WTC11 (cell line): ENCODE results near the gene C1QTNF12. TPM values are rescaled to one million over a fixed set of nuclear protein-coding genes. Genes with fewer than 3 reads are reported as not detected.

ENCODE experiments used
- ATAC-seq: fragments of 200-7000 bp; cut with Tn5 transposase; 2 replicates; pipeline ENCODE4 v1.10.0; 2021; ENCODE audit warnings: mild to moderate bottlenecking, moderate library complexity
- CTCF ChIA-PET: fragments of 300-600 bp; sonication (Branson Sonifier 250); formaldehyde crosslinking; loops from one replicate; lab custom pipeline; 2021; ENCODE audit warnings: antibody characterized with exemption; lab: Charles Lee
- POLR2A ChIA-PET: fragments of 350-600 bp; sonication (Branson Sonifier 250); formaldehyde crosslinking; loops from one replicate; lab custom pipeline; 2021; ENCODE audit warnings: antibody characterized with exemption; lab: Charles Lee
- DNase-seq: peaks from one replicate; pipeline ENCODE4 v3.0.0; 2021; ENCODE audit warnings: low spot score
- H3K27ac Mint-ChIP-seq: 2 replicates; pipeline ENCODE4 v1.8.0; 2021; ENCODE audit warnings: mixed read lengths
- H3K27me3 Mint-ChIP-seq: 2 replicates; pipeline ENCODE4 v1.8.0; 2021; ENCODE audit warnings: low read depth, mild to moderate bottlenecking, moderate library complexity, mixed read lengths
- H3K36me3 Mint-ChIP-seq: 2 replicates; pipeline ENCODE4 v1.8.0; 2021; ENCODE audit warnings: mixed read lengths
- H3K4me1 Mint-ChIP-seq: 2 replicates; pipeline ENCODE4 v1.8.0; 2022; ENCODE audit warnings: mixed read lengths
- H3K4me3 Mint-ChIP-seq: 2 replicates; pipeline ENCODE4 v1.8.0; 2021; ENCODE audit warnings: mild to moderate bottlenecking, moderate library complexity, mixed read lengths
- H3K9me3 Mint-ChIP-seq: 2 replicates; pipeline ENCODE4 v1.8.0; 2021; ENCODE audit warnings: mixed read lengths
- ARID4B ChIP-seq: sonication (generic); formaldehyde crosslinking; IDR thresholded peaks from 2 replicates; pipeline ENCODE4 v1.8.0; 2023; ENCODE audit warnings: missing genetic modification reagents, mild to moderate bottlenecking, borderline replicate concordance
- CREM ChIP-seq: sonication (generic); formaldehyde crosslinking; IDR thresholded peaks from 2 replicates; pipeline ENCODE4 v1.8.1; 2022; ENCODE audit warnings: mild to moderate bottlenecking, missing genetic modification reagents, moderate library complexity
- ETV6 ChIP-seq: sonication (generic); formaldehyde crosslinking; IDR thresholded peaks from 2 replicates; pipeline ENCODE4 v1.8.1; 2022; ENCODE audit warnings: mild to moderate bottlenecking, missing genetic modification reagents
- MAX ChIP-seq: sonication (generic); formaldehyde crosslinking; IDR thresholded peaks from 2 replicates; pipeline ENCODE4 v1.8.0; 2022; ENCODE audit warnings: mild to moderate bottlenecking, missing genetic modification reagents
- MYBL2 ChIP-seq: sonication (generic); formaldehyde crosslinking; IDR thresholded peaks from 2 replicates; pipeline ENCODE4 v1.8.1; 2023; ENCODE audit warnings: mild to moderate bottlenecking, moderate library complexity, missing genetic modification reagents
- NFATC4 ChIP-seq: fragments of 250-450 bp; sonication (Bioruptor Pico); IDR thresholded peaks from 2 replicates; pipeline ENCODE4 v1.9.0; 2021; ENCODE audit warnings: mild to moderate bottlenecking
- NFE2L1 ChIP-seq: sonication (generic); formaldehyde crosslinking; IDR thresholded peaks from 2 replicates; pipeline ENCODE4 v1.8.1; 2023; ENCODE audit warnings: missing genetic modification reagents
- SMAD3 ChIP-seq: sonication (generic); formaldehyde crosslinking; IDR thresholded peaks from 2 replicates; pipeline ENCODE4 v1.8.0; 2022; ENCODE audit warnings: missing genetic modification reagents, mild to moderate bottlenecking, borderline replicate concordance
- SOX15 ChIP-seq: fragments of 250-450 bp; sonication (Bioruptor Pico); IDR thresholded peaks from 2 replicates; pipeline ENCODE4 v1.9.0; 2021; ENCODE audit warnings: mild to moderate bottlenecking
- ZBTB21 ChIP-seq: sonication (generic); formaldehyde crosslinking; IDR thresholded peaks from 2 replicates; pipeline ENCODE4 v1.8.1; 2023; ENCODE audit warnings: mild to moderate bottlenecking, missing genetic modification reagents, borderline replicate concordance
- ZNF138 ChIP-seq: sonication (generic); formaldehyde crosslinking; conservative IDR thresholded peaks from 2 replicates; pipeline ENCODE4 v1.8.1; 2022; ENCODE audit warnings: mild to moderate bottlenecking, moderate library complexity, missing genetic modification reagents
- ZNF317 ChIP-seq: sonication (generic); formaldehyde crosslinking; IDR thresholded peaks from 2 replicates; pipeline ENCODE4 v1.8.1; 2023; ENCODE audit warnings: low read depth, mild to moderate bottlenecking, moderate library complexity, missing genetic modification reagents, borderline replicate concordance
- ZNF416 ChIP-seq: fragments of 250-450 bp; sonication (Bioruptor Pico); IDR thresholded peaks from 2 replicates; pipeline ENCODE4 v1.9.0; 2021; ENCODE audit warnings: mild to moderate bottlenecking, inconsistent platforms
- ZNF425 ChIP-seq: fragments of 250-450 bp; sonication (Bioruptor Pico); conservative IDR thresholded peaks from 2 replicates; pipeline ENCODE4 v1.9.0; 2021; ENCODE audit warnings: mild to moderate bottlenecking
- ZNF512 ChIP-seq: sonication (generic); formaldehyde crosslinking; IDR thresholded peaks from 2 replicates; pipeline ENCODE4 v1.8.1; 2022; ENCODE audit warnings: missing genetic modification reagents, borderline replicate concordance
- ZSCAN18 ChIP-seq: fragments of 250-450 bp; sonication (Bioruptor Pico); IDR thresholded peaks from 2 replicates; pipeline ENCODE4 v2.1.2; 2022; ENCODE audit warnings: mild to moderate bottlenecking, moderate library complexity
- total RNA-seq: library from RNA; stranded (reverse); gene quantifications from 3 replicates; pipeline ENCODE4 v1.2.3, GENCODE V29; 2021
- TF ChIP-seq, protein P1 (sequence below): fragments of 250-450 bp; sonication (Bioruptor Pico); IDR thresholded peaks from 2 replicates; pipeline ENCODE4 v1.9.0; 2021; ENCODE audit warnings: moderate library complexity, mild to moderate bottlenecking, inconsistent platforms, borderline replicate concordance
- TF ChIP-seq, protein P2 (sequence below): fragments of 250-450 bp; sonication (Bioruptor Pico); IDR thresholded peaks from 2 replicates; pipeline ENCODE4 v1.8.0; 2021; ENCODE audit warnings: mild to moderate bottlenecking
- TF ChIP-seq, protein P3 (sequence below): sonication (generic); formaldehyde crosslinking; IDR thresholded peaks from 2 replicates; pipeline ENCODE4 v1.8.1; 2023; ENCODE audit warnings: mild to moderate bottlenecking, missing genetic modification reagents, borderline replicate concordance

Gene C1QTNF12
- total RNA-seq, 1 experiment from 2014 or later, result 10.3 TPM

DNA sequence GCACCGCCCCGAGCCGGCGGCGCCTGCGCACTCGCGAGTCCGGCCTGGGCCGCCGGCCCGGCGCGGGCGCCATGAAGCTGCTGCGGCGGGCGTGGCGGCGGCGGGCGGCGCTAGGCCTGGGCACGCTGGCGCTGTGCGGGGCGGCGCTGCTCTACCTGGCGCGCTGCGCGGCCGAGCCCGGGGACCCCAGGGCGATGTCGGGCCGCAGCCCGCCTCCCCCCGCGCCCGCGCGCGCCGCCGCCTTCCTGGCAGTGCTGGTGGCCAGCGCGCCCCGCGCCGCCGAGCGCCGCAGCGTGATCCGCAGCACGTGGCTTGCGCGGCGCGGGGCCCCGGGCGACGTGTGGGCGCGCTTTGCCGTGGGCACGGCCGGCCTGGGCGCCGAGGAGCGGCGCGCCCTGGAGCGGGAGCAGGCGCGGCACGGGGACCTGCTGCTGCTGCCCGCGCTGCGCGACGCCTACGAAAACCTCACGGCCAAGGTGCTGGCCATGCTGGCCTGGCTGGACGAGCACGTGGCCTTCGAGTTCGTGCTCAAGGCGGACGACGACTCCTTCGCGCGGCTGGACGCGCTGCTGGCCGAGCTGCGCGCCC is 14.2 kb downstream of the C1QTNF12 start, which contains the start of gene B3GALT6:
Gene B3GALT6 (plus strand): TSS at position 30 of the 588 bp plus-strand sequence. CDS start 42 bp downstream, at position 72.
- peaks cover 10% of the 10 kb centered on the region for H3K36me3 Mint-ChIP-seq
- ATAC-seq, result no peak
- H3K9me3 Mint-ChIP-seq, result peaks cover 3% of the 10 kb centered on the region; the same call in 1 of the 2 replicates
- peak within 1 kb of the TSS; percentile 90 for H3K4me3 Mint-ChIP-seq
- no peak for DNase-seq
- H3K4me1 Mint-ChIP-seq, result peaks cover 10% of the 10 kb centered on the region
- no peaks in the 10 kb centered on the region for H3K27me3 Mint-ChIP-seq
- POLR2A ChIA-PET, result no interaction called here
- H3K27ac Mint-ChIP-seq, result peak within 1 kb of the TSS; percentile 81
- CTCF ChIA-PET, result interaction anchor here (2.0 to 2.3 kb wide), 2 partner anchors 59 to 110 kb away, joined by 9 to 19 read pairs; no protein-coding TSS in a partner anchor
- TF ChIP-seq ZNF317 (CRISPR knock-in tag), result 0 out of 2 replicates have a peak, but pooled peaks have one; percentile 9
- no peak for TF ChIP-seq SMAD3
- TF ChIP-seq NFATC4 (CRISPR knock-in tag), result no peak
- peak; percentile 93; the same call in 1 of the 2 replicates for TF ChIP-seq ARID4B (CRISPR knock-in tag)
- TF ChIP-seq, protein P1, sequence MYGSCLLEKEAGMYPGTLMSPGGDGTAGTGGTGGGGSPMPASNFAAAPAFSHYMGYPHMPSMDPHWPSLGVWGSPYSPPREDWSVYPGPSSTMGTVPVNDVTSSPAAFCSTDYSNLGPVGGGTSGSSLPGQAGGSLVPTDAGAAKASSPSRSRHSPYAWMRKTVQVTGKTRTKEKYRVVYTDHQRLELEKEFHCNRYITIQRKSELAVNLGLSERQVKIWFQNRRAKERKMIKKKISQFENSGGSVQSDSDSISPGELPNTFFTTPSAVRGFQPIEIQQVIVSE (CRISPR knock-in tag), result no peak
- TF ChIP-seq MAX (CRISPR knock-in tag), result peak; percentile 77; the same call in 1 of the 2 replicates
- peak; percentile 87 for TF ChIP-seq NFE2L1 (CRISPR knock-in tag)
- no peak for TF ChIP-seq ZBTB21
- peak; percentile 83; the same call in 1 of the 2 replicates for TF ChIP-seq CREM
- TF ChIP-seq MYBL2, result peak; percentile 81; the same call in 1 of the 2 replicates
- TF ChIP-seq ZNF425, result no peak
- no peak for TF ChIP-seq SOX15 (CRISPR knock-in tag)
- TF ChIP-seq ZNF138, result no peak
- TF ChIP-seq, protein P2, sequence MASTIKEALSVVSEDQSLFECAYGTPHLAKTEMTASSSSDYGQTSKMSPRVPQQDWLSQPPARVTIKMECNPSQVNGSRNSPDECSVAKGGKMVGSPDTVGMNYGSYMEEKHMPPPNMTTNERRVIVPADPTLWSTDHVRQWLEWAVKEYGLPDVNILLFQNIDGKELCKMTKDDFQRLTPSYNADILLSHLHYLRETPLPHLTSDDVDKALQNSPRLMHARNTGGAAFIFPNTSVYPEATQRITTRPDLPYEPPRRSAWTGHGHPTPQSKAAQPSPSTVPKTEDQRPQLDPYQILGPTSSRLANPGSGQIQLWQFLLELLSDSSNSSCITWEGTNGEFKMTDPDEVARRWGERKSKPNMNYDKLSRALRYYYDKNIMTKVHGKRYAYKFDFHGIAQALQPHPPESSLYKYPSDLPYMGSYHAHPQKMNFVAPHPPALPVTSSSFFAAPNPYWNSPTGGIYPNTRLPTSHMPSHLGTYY (CRISPR knock-in tag), result no peak
- no peak for TF ChIP-seq ZSCAN18 (CRISPR knock-in tag)
- TF ChIP-seq ZNF416 (CRISPR knock-in tag), result no peak
- TF ChIP-seq, protein P3, sequence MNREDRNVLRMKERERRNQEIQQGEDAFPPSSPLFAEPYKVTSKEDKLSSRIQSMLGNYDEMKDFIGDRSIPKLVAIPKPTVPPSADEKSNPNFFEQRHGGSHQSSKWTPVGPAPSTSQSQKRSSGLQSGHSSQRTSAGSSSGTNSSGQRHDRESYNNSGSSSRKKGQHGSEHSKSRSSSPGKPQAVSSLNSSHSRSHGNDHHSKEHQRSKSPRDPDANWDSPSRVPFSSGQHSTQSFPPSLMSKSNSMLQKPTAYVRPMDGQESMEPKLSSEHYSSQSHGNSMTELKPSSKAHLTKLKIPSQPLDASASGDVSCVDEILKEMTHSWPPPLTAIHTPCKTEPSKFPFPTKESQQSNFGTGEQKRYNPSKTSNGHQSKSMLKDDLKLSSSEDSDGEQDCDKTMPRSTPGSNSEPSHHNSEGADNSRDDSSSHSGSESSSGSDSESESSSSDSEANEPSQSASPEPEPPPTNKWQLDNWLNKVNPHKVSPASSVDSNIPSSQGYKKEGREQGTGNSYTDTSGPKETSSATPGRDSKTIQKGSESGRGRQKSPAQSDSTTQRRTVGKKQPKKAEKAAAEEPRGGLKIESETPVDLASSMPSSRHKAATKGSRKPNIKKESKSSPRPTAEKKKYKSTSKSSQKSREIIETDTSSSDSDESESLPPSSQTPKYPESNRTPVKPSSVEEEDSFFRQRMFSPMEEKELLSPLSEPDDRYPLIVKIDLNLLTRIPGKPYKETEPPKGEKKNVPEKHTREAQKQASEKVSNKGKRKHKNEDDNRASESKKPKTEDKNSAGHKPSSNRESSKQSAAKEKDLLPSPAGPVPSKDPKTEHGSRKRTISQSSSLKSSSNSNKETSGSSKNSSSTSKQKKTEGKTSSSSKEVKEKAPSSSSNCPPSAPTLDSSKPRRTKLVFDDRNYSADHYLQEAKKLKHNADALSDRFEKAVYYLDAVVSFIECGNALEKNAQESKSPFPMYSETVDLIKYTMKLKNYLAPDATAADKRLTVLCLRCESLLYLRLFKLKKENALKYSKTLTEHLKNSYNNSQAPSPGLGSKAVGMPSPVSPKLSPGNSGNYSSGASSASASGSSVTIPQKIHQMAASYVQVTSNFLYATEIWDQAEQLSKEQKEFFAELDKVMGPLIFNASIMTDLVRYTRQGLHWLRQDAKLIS, result no peak
- TF ChIP-seq ETV6 (CRISPR knock-in tag), result no peak
- TF ChIP-seq ZNF512 (CRISPR knock-in tag), result no peak
